Stomach smooth muscle (tissue), 2 donors: ENCODE results near the gene PSG3.
"Not testable (repeated sequence)": the region's sequence is repeated elsewhere in the genome, so short reads cannot be mapped to it uniquely, and the experiment has no call there.

Source experiments
- H3K27ac ChIP-seq: one replicate; pipeline ENCODE4 v1.7.0; 2013; ENCODE audit warnings: mild to moderate bottlenecking, low read length, inconsistent platforms
- H3K27me3 ChIP-seq, 2 donors: one replicate each; pipeline ENCODE4 v1.7.0; 2013; ENCODE audit warnings: low read length in 2 of 2; ENCODE audit not compliant: insufficient read depth in 2 of 2, control insufficient read depth in 1 of 2
- H3K36me3 ChIP-seq, 2 donors: one replicate each; pipeline ENCODE4 v1.7.0; 2013; ENCODE audit warnings: low read length in 2 of 2; ENCODE audit not compliant: control insufficient read depth in 2 of 2, insufficient read depth in 2 of 2
- H3K4me1 ChIP-seq: one replicate; pipeline ENCODE4 v1.7.0; 2013; ENCODE audit warnings: low read length; ENCODE audit not compliant: control insufficient read depth, insufficient read depth
- H3K4me3 ChIP-seq, 2 donors: one replicate each; pipeline ENCODE4 v1.7.0; 2013; ENCODE audit warnings: low read length in 2 of 2
- H3K9ac ChIP-seq, 2 donors: one replicate each; pipeline ENCODE4 v1.7.0; 2013; ENCODE audit warnings: low read length in 2 of 2, mild to moderate bottlenecking in 1 of 2
- H3K9me3 ChIP-seq, 2 donors: one replicate each; pipeline ENCODE4 v1.7.0; 2013; ENCODE audit warnings: low read length in 2 of 2; ENCODE audit not compliant: control insufficient read depth in 2 of 2
- donor health status: healthy.
- donor health status: Pancreatic carcinoma.

PSG3 gene

DNA sequence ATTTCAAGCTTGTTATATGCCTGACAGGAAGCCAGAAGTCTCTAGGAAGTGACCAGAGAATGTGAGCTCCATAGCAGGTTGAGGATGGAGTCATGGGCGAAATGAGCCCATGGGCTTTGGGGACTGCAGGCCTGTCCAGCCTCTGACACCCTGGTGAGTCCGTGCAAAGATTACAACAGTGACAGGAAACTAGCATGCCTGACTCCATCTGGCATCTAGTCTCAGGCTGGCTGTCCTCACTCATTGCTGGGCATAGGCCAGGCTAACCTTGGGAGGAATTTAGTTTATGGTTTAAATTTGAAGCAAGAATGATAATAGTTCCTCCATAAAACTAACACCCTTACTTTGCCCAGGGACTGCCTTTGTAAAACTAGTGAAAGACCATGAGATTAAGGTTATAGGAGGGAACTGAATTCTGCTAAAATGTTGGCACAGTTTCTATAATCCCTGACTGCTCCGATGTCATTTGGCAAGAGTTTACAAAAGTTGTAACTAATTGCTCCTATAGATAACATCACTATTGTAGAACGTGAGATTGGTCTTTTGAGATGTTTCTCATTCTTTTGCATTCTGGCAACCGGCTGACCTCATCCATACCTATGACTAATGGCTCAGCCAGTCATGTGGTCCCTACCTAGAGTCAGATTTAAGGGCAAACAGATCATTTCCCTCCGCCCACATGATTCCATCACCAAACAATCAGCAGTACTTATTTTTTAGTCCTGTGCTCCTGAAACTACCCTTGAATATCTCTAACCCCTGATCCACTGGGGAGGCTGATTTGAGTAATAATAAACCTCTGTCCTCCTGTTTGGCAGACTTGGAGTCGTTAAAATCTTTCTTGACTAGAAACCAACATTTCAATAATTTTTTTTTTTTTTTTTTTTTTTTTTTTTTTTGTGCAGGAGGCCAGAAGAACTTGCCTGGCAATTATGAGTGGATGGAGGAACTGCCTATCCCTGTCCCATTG, 21.0 kb upstream of the PSG3 start:
- H3K9me3 ChIP-seq, H3K4me1 ChIP-seq, H3K27me3 ChIP-seq, H3K4me3 ChIP-seq, H3K36me3 ChIP-seq, H3K9ac ChIP-seq, H3K27ac ChIP-seq: not testable (repeated sequence)

DNA sequence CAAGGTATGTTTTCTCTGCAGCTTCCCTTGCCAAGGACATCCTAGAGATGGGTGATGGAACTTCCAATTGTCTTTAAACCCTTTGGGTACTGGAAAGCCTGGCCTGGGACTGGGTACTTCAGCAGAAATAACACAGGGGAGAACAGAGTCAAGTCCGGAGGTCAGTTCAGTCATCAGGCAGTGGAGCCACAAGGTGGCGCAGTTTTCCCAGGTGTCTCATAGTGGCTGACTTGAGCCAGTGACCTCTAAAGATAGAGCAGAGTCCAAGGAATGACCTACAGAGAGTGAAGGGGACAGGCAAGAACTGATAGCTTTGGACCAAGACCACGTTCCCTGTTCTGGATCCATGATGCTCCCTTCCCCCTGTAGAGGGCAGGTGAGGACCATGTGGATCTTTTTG, 18.4 kb upstream of the PSG3 start:
- H3K36me3 ChIP-seq, H3K27me3 ChIP-seq, H3K4me1 ChIP-seq, H3K27ac ChIP-seq, H3K9me3 ChIP-seq, H3K9ac ChIP-seq, H3K4me3 ChIP-seq: not testable (repeated sequence)

DNA sequence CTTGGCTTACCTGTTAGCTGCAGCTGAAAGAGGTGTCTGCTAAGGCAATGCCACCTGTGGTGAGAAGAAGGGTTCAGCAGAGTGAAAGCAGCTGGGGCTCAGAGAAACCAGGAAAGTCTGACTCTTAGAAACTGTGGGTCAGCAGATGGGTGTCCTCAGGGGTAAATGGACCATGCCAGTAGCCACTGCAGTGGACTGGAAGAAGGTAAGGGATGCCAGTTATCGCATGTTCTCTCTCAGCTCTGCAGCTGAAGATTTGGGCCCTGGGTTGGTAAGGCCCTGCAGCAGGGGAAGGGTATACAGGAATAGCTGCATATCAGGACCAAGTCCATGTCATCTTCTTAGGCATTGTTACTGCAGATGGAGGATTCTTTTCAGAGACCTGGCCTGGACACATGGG, 12.0 kb upstream of the PSG3 start:
- not testable (repeated sequence) for H3K27me3 ChIP-seq, H3K27ac ChIP-seq, H3K9me3 ChIP-seq, H3K36me3 ChIP-seq, H3K9ac ChIP-seq, H3K4me3 ChIP-seq, H3K4me1 ChIP-seq

DNA sequence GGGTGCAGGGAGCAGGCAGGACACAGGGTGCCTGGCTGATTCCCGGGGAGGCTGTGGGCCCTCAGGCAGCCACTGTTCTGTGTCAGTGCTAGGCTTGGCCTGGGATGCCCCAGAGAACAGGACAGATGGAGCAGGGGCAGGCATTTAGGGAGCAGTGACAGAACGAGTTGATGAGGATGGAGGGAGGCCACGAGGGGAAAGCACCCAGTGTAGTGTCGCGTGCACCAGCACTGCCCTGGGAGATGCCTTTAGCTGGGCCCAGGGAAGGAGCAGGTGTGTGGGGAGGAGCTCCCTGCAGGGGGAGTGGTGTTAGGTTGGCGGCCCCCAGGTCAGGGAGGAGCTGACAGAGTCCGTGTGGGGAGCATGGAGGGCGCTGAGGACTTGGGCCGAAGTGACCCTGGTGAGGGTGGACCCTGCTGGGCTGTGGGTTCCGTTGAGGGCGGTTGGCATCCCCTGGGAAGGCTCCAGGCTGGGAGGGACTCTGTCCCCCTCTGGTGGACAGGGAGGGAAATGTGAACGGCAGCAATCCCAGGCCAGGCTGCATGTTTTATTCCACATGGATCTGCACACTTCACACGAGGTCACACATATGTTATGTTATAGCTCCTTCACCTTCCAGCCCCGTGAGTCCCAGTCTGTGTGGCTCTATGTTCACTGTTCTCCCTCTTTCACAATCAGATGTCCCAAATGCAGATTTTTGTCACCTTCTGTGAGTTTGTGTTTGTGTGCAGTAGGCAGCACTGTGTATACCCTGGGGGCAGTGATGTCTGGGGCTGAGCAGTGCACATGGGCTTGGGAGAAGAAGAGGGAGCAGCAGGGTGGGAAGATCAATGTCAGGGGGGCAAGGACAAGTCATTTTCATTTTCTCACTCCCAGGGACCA, 1.7 kb upstream of the PSG3 start:
- H3K27ac ChIP-seq, H3K9me3 ChIP-seq, H3K27me3 ChIP-seq, H3K9ac ChIP-seq, H3K36me3 ChIP-seq, H3K4me3 ChIP-seq, H3K4me1 ChIP-seq: not testable (repeated sequence)

DNA sequence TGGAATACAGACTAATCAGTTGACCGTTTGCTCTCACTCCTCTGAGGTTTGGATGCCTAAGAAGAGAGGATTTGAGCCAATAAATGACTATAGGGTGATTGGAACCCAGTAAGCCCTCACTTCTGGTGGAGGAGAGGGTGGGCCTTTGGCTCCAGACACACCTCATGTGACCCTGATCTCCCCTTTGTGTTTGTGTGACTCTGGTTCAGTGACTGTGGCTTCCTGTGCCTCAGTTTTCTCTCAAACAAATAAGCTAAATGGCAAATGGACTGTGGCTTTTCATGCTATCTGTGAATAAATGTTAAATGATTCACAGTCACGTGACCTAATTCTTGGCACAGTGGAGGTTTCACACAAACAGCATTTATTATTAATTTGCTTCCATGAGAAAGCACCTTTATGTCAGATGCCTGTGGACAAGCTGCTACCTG, 2.7 kb downstream of the PSG3 start:
- not testable (repeated sequence) for H3K36me3 ChIP-seq

DNA sequence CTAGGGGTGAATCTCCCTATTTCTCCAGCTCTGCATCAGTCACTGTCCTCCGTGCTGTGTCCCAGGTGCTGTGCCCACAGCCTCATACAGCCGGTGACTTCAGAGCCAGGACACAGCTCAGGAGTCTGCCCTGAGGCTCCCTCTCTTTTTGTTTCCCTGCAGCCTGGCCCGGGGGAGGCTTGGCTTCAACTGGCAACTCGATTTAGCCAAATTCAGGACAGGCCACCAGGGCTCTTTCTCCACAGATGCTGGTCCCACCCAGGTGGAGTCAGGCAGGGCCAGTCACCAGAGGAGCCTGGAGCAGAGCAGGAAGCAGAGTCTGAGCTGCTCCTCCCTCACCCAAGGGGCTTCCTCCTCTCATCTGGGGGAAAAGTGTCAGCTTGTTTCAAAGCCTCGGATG, 11.9 kb downstream of the PSG3 start:
- H3K4me3 ChIP-seq, H3K4me1 ChIP-seq, H3K9ac ChIP-seq, H3K27ac ChIP-seq, H3K27me3 ChIP-seq, H3K36me3 ChIP-seq, H3K9me3 ChIP-seq: not testable (repeated sequence)

More for the DNA sequence above, 2.7 kb downstream of the PSG3 start:
- not testable (repeated sequence) for H3K9ac ChIP-seq, H3K27ac ChIP-seq, H3K27me3 ChIP-seq, H3K4me1 ChIP-seq, H3K9me3 ChIP-seq, H3K4me3 ChIP-seq

DNA sequence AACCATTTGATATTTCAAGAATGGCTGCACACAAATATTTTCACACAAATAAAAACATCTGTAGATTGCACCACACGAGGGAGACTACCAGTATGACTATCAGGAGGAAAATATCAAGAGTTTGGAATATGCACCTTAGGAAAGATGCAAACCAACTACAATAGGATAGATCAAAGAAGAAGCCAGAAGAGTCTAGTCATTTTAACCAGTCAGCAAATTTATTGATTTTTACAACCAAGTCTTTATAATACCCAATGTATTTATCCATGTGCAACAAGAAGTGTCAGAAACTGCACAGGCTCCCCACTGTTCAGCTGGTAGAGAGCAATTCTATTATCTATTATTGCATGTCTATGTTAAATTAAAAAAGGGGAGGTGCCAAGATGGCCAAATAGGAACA, 26.3 kb downstream of the PSG3 start:
- not testable (repeated sequence) for H3K27ac ChIP-seq, H3K4me1 ChIP-seq, H3K27me3 ChIP-seq, H3K9ac ChIP-seq, H3K9me3 ChIP-seq, H3K4me3 ChIP-seq, H3K36me3 ChIP-seq

DNA sequence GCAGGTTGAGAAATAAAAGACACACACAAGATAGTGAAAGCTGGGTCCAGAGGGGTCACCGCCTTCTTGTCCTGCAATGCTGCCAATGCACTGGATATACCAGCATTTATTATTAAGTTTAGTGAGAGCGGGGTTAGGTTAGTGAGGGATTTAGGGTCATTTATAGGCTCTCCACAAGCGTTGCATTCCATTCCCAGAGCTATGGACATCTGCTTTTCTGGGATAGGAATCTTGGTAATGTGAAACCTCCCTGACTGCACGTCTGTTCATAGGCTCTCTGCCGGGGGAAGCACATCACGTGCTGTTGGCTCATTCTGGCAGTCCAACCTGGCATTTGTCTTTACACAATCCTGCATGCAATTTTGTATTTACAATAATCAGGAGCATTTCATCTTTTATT, 27.5 kb downstream of the PSG3 start:
- H3K36me3 ChIP-seq, H3K27ac ChIP-seq, H3K4me1 ChIP-seq, H3K4me3 ChIP-seq, H3K9ac ChIP-seq, H3K27me3 ChIP-seq, H3K9me3 ChIP-seq: not testable (repeated sequence)

DNA sequence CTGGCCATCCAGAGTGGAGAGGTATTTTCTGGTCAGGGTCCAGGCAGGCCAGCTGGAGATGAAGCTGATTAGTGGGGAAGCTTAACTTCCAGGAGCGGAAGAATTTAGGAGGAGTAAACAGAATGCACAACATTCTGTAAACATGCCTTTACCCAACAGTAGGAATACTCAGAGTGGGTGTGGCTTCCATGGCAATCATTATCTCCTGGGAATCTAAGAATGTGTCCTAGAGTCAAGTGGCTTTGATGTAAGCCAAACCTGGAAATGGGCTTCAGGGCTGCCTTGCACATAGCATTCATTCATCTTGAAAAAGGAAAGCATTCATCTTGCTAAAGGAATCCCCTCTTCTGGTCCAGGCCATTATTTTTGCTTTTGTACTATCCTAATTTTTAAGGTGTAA, 29.3 kb downstream of the PSG3 start:
- H3K4me3 ChIP-seq, H3K36me3 ChIP-seq, H3K27me3 ChIP-seq, H3K4me1 ChIP-seq, H3K27ac ChIP-seq, H3K9ac ChIP-seq, H3K9me3 ChIP-seq: not testable (repeated sequence)

DNA sequence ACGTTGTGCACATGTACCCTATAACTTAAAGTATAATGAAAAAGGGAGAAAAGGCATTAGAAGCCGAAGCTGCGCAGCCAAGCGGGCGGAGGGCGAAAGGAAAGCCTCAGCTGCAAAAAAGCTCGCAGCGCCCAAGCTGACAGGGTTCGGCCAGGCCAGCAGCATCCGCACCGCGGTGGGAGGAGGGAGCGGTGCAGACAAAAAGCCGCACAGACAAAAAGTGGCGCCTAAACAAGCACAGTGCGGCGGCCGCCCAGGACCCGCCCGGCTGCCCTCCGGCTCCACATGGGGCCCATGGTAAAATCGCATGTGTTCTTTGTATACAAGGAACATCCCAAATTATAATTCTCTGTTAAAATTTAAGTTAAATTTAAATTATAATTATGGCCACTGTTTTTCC, 42.4 kb downstream of the PSG3 start:
- no peaks in the 10 kb centered on the region for H3K36me3 ChIP-seq
- H3K27ac ChIP-seq: no peak overlapping the region
- no peak overlapping the region for H3K4me3 ChIP-seq
- peaks cover 0 to 3% of the 10 kb centered on the region in 2 donors for H3K9me3 ChIP-seq
- H3K9ac ChIP-seq: no peak overlapping the region
- H3K4me1 ChIP-seq: no peaks in the 10 kb centered on the region
- H3K27me3 ChIP-seq: peaks cover 0 to 2% of the 10 kb centered on the region in 2 donors
